A549 (cell line): Measurements from ENCODE around the gene UST. TPM values are rescaled to one million over a fixed set of nuclear protein-coding genes. Genes with fewer than 3 reads are reported as not detected.

Source experiments
- ATAC-seq, 2 experiments: fragments of 200-7000 bp in 1 of 2; fragments of >200 bp in 1 of 2; cut with Nextera tagmentation in 1 of 2; cut with Tn5 transposase in 1 of 2; 3 replicates each; pipeline versions ENCODE4 v1.8.0 to v1.9.1; 2018 to 2020; ENCODE audit warnings: mild to moderate bottlenecking in 1 of 2, moderate library complexity in 1 of 2
- CTCF ChIA-PET: fragments of 300-600 bp; sonication (Branson Sonifier 250); formaldehyde crosslinking; extraction: SDS; loops from one replicate; lab custom pipeline; 2021; ENCODE audit warnings: antibody characterized with exemption, inconsistent platforms; lab: Yijun Ruan, JAX
- POLR2A ChIA-PET: fragments of 350-600 bp; formaldehyde crosslinking; extraction: SDS; loops from one replicate; lab custom pipeline; 2021; ENCODE audit warnings: antibody characterized with exemption, inconsistent platforms; lab: Yijun Ruan, JAX
- DNase-seq, 2 experiments: peaks; one replicate each; pipeline versions ENCODE4 v3.0.0 to v3.0.0-alpha.2; 2011 to 2016; ENCODE audit warnings: low read depth in 1 of 2, low spot score in 1 of 2
- FAIRE-seq: peaks from 2 replicates; lab custom pipeline; 2011; peaks lifted over from hg19 to GRCh38; lab: Jason Lieb, UNC
- H3K27ac ChIP-seq, 2 experiments: fragments of >200 bp; sonication (Bioruptor Twin); formaldehyde crosslinking; 3 replicates each; pipeline ENCODE4 v1.5.1; 2016 to 2017
- H3K4me1 ChIP-seq: fragments of >200 bp; sonication (Bioruptor Twin); formaldehyde crosslinking; 3 replicates; pipeline ENCODE4 v1.6.1; 2016
- H3K4me2 ChIP-seq: fragments of >200 bp; sonication (Bioruptor Twin); formaldehyde crosslinking; 3 replicates; pipeline ENCODE4 v1.6.1; 2016
- H3K4me3 ChIP-seq: fragments of >200 bp; sonication (Bioruptor Twin); formaldehyde crosslinking; 3 replicates; pipeline ENCODE4 v1.5.1; 2016
- H3K9me3 ChIP-seq: fragments of >200 bp; sonication (Bioruptor Twin); formaldehyde crosslinking; 3 replicates; pipeline ENCODE4 v1.6.1; 2016
- ATOH8 ChIP-seq: fragments of 250-450 bp; sonication (Bioruptor Pico); IDR thresholded peaks from 2 replicates; pipeline ENCODE4 v1.5.0; 2020; ENCODE audit warnings: low read depth, mild to moderate bottlenecking, moderate library complexity
- BHLHE40 ChIP-seq: IDR thresholded peaks from 2 replicates; pipeline ENCODE4 v1.6.1; 2012; ENCODE audit warnings: low read depth, low read length, inconsistent platforms
- E2F6 ChIP-seq: IDR thresholded peaks from 2 replicates; pipeline ENCODE4 v1.6.1; 2012; ENCODE audit warnings: low read depth, borderline replicate concordance
- EHF ChIP-seq: fragments of 250-450 bp; sonication (Bioruptor Pico); IDR thresholded peaks from 2 replicates; pipeline ENCODE4 v1.5.0; 2020; ENCODE audit warnings: mild to moderate bottlenecking
- EP300 ChIP-seq, 2 experiments: fragments of >200 bp; sonication (Bioruptor Twin); formaldehyde crosslinking; IDR thresholded peaks; 2 replicates in 1 of 2; 3 replicates in 1 of 2; pipeline ENCODE4 v1.6.1; 2016 to 2017
- ESRRA ChIP-seq: fragments of 150-350 bp; IDR thresholded peaks from 2 replicates; pipeline ENCODE4 v1.6.1; 2014; ENCODE audit warnings: mild to moderate bottlenecking, low read length, borderline replicate concordance
- HES2 ChIP-seq: fragments of >200 bp; sonication (Bioruptor Twin); formaldehyde crosslinking; IDR thresholded peaks from 2 replicates; pipeline ENCODE4 v1.6.1; 2016
- HEYL ChIP-seq: fragments of 250-450 bp; sonication (Bioruptor Pico); IDR thresholded peaks from 2 replicates; pipeline ENCODE4 v1.8.0; 2021; ENCODE audit warnings: mild to moderate bottlenecking, moderate library complexity
- HOXB5 ChIP-seq: fragments of 250-450 bp; sonication (Bioruptor Pico); IDR thresholded peaks from 2 replicates; pipeline ENCODE4 v1.5.0; 2020; ENCODE audit warnings: mild to moderate bottlenecking, moderate library complexity
- JUNB ChIP-seq: fragments of >200 bp; sonication (Bioruptor Twin); formaldehyde crosslinking; IDR thresholded peaks from 2 replicates; pipeline ENCODE4 v1.6.1; 2016
- NFE2L2 ChIP-seq: fragments of 150-350 bp; conservative IDR thresholded peaks from 2 replicates; pipeline ENCODE4 v1.6.1; 2014; ENCODE audit warnings: low read length
- POLR2A ChIP-seq: IDR thresholded peaks from 2 replicates; pipeline ENCODE4 v1.6.1; 2012; ENCODE audit warnings: mild to moderate bottlenecking, low read length
- POLR2AphosphoS2 ChIP-seq: conservative IDR thresholded peaks from 2 replicates; pipeline ENCODE4 v1.6.1; 2012; ENCODE audit warnings: low read length, improper control_type of control experiment, inconsistent platforms
- RAD21 ChIP-seq, 2 experiments: fragments of >200 bp in 1 of 2; sonication (Bioruptor Twin) in 1 of 2; formaldehyde crosslinking in 1 of 2; IDR thresholded peaks in 1 of 2; conservative IDR thresholded peaks in 1 of 2; 2 replicates in 1 of 2; 3 replicates in 1 of 2; pipeline ENCODE4 v1.6.1; 2012 to 2018; ENCODE audit warnings: inconsistent platforms in 1 of 2
- REST ChIP-seq: fragments of 200-600 bp; sonication (generic); IDR thresholded peaks from 2 replicates; pipeline ENCODE4 v1.6.1; 2016; ENCODE audit warnings: antibody characterized with exemption, mild to moderate bottlenecking, moderate library complexity
- RFX5 ChIP-seq: fragments of 450-650 bp; IDR thresholded peaks from 2 replicates; pipeline ENCODE4 v1.7.1; 2014; ENCODE audit warnings: antibody characterized with exemption, mild to moderate bottlenecking, moderate library complexity
- RNF2 ChIP-seq: fragments of 200-600 bp; sonication (generic); IDR thresholded peaks from 2 replicates; pipeline ENCODE4 v1.6.1; 2016; ENCODE audit warnings: low read depth, mild to moderate bottlenecking, antibody characterized with exemption, moderate library complexity, borderline replicate concordance
- SMC3 ChIP-seq: fragments of >200 bp; sonication (Bioruptor Twin); formaldehyde crosslinking; IDR thresholded peaks from 3 replicates; pipeline ENCODE4 v1.6.1; 2018; ENCODE audit warnings: inconsistent platforms
- SREBF2 ChIP-seq: fragments of 450-650 bp; IDR thresholded peaks from 2 replicates; pipeline ENCODE4 v1.6.1; 2014; ENCODE audit warnings: mild to moderate bottlenecking, moderate library complexity
- TFCP2L1 ChIP-seq: fragments of 250-450 bp; sonication (Bioruptor Pico); IDR thresholded peaks from 2 replicates; pipeline ENCODE4 v1.5.0; 2021; ENCODE audit warnings: mild to moderate bottlenecking
- TP53 ChIP-seq: fragments of 250-450 bp; sonication (Bioruptor Pico); IDR thresholded peaks from 2 replicates; pipeline ENCODE4 v1.5.0; 2021; ENCODE audit warnings: mild to moderate bottlenecking, moderate library complexity
- USF2 ChIP-seq: fragments of 450-650 bp; IDR thresholded peaks from 2 replicates; pipeline ENCODE4 v1.6.1; 2014; ENCODE audit warnings: antibody characterized with exemption
- ZC3H11A ChIP-seq: fragments of 450-650 bp; IDR thresholded peaks from 2 replicates; pipeline ENCODE4 v1.6.1; 2014; ENCODE audit warnings: antibody characterized with exemption, mild to moderate bottlenecking
- ZFP36 ChIP-seq: fragments of 450-650 bp; IDR thresholded peaks from 2 replicates; pipeline ENCODE4 v1.6.1; 2014; ENCODE audit warnings: borderline replicate concordance; ENCODE audit not compliant: partially characterized antibody
- ZNF302 ChIP-seq: fragments of 250-450 bp; sonication (Bioruptor Pico); IDR thresholded peaks from 2 replicates; pipeline ENCODE4 v1.9.0; 2021; ENCODE audit warnings: inconsistent platforms, mild to moderate bottlenecking, moderate library complexity
- WGBS: methylation state at CpG from one replicate; pipeline ENCODE4 v1.1.6; 2017; ENCODE audit errors: missing lambda C conversion rate; 5-methylcytosine and 5-hydroxymethylcytosine counted together
- polyA plus RNA-seq, 4 experiments: library from polyadenylated mRNA; depleted of rRNA in 3 of 4; stranded (reverse); fragments of >200 nt; fragmentation: RNase III in 1 of 4; extraction: RNeasy Plus Mini Kit Qiagen cat#74134 plus additional on column Dnase treatment in 1 of 4; gene quantifications; 2 replicates in 3 of 4; 3 replicates in 1 of 4; pipeline ENCODE4 v1.2.3, GENCODE V29; 2011 to 2017

Gene UST
- polyA plus RNA-seq, 2 of the 4 experiments (the other 2 are of a cell fraction), result 0.54 to 1.7 TPM

- 6% methylated on average over 5 of the region's 5 CpGs for WGBS
- POLR2A ChIA-PET, result no interaction called here
- no peak for ATAC-seq
These were observed 67.4 kb downstream of the UST start for GRCh38 chr6:148814082-148814790.

GRCh38 chr6:148814869-148815268 is 68.0 kb downstream of the UST start:
- H3K27ac ChIP-seq, result no peak overlapping the region
- H3K4me1 ChIP-seq, result no peaks in the 10 kb centered on the region
- no peak overlapping the region for H3K4me3 ChIP-seq
- ATAC-seq (no peak), DNase-seq (no peak), FAIRE-seq (no peak)
- POLR2A ChIA-PET, result no interaction called here
- H3K9me3 ChIP-seq, result no peaks in the 10 kb centered on the region
- WGBS, result 4% methylated on average over 2 of the region's 2 CpGs
- H3K4me2 ChIP-seq, result no peak overlapping the region
- CTCF ChIA-PET, result no interaction called here
- TF ChIP-seq TP53 (CRISPR knock-in tag) (no peak), TFCP2L1 (no peak), SMC3 (no peak), ZC3H11A (no peak), HOXB5 (CRISPR knock-in tag) (no peak), REST (no peak), ZFP36 (no peak), RAD21 (conservative IDR thresholded peaks at IDR 0.05 in 1 of 2, IDR thresholded peaks at IDR 0.05 in 1 of 2) (no peak)

More at GRCh38 chr6:148814082-148814790, 67.4 kb downstream of the UST start:
- no peak overlapping the region for H3K4me2 ChIP-seq
- no peak for DNase-seq
- FAIRE-seq, result no peak
- no peak overlapping the region for H3K27ac ChIP-seq
- no peak overlapping the region for H3K4me3 ChIP-seq
- no peaks in the 10 kb centered on the region for H3K9me3 ChIP-seq
- TF ChIP-seq ESRRA, result no peak
- TF ChIP-seq USF2, result no peak
- no peak for TF ChIP-seq HES2
- no peak for TF ChIP-seq SREBF2
- no peak for TF ChIP-seq EP300 (IDR thresholded peaks at IDR 0.05)
- no peak for TF ChIP-seq ZNF302 (CRISPR knock-in tag)
- TF ChIP-seq RNF2, result no peak
- TF ChIP-seq EHF (CRISPR knock-in tag), result no peak
- TF ChIP-seq POLR2A, result no peak
- TF ChIP-seq POLR2AphosphoS2, result no peak
- no peak for TF ChIP-seq NFE2L2
- no peak for TF ChIP-seq RFX5
- TF ChIP-seq JUNB, result no peak
- no peak for TF ChIP-seq E2F6
- TF ChIP-seq ATOH8 (CRISPR knock-in tag), result no peak
- TF ChIP-seq HEYL (CRISPR knock-in tag), result no peak
- no peak for TF ChIP-seq HOXB5 (CRISPR knock-in tag)
- no peak for TF ChIP-seq REST
- no peak for TF ChIP-seq BHLHE40
- CTCF ChIA-PET, result no interaction called here
- H3K4me1 ChIP-seq, result no peaks in the 10 kb centered on the region
